Brain microvascular endothelial cell (primary cell): ENCODE data around the gene GOSR2.

ENCODE experiments used
- DNase-seq: peaks from one replicate; pipeline ENCODE4 v3.0.0-alpha.2; 2020
- H3K27ac ChIP-seq: fragments of 250-450 bp; sonication (Bioruptor Pico); 2 replicates; pipeline ENCODE4 v1.5.1; 2020; ENCODE audit warnings: mild to moderate bottlenecking, moderate library complexity
- H3K27me3 ChIP-seq: fragments of 250-450 bp; sonication (Bioruptor Pico); replicated peaks from 2 replicates; pipeline ENCODE4 v1.5.1; 2020; ENCODE audit warnings: mild to moderate bottlenecking
- H3K36me3 ChIP-seq: fragments of 250-450 bp; sonication (Bioruptor Pico); replicated peaks from 2 replicates; pipeline ENCODE4 v1.5.1; 2020; ENCODE audit warnings: mild to moderate bottlenecking
- H3K4me3 ChIP-seq: 2 replicates; pipeline ENCODE4 v1.5.1; 2011; ENCODE audit warnings: low read depth, mild to moderate bottlenecking, control low read depth, low read length, moderate library complexity
- CTCF ChIP-seq: IDR thresholded peaks from 2 replicates; pipeline ENCODE4 v1.5.1; 2011; ENCODE audit warnings: low read depth, mild to moderate bottlenecking, moderate library complexity, low read length, control low read depth, inconsistent platforms; ENCODE audit errors: missing control alignments
- in situ Hi-C: cut with HindIII; loops from 2 replicates; pipeline ENCODE4 v1.10.0; 2017; ENCODE audit warnings: low sequenced_read_pairs, low pct_ligation_motif_present

The GOSR2 gene

GRCh38 chr17:46935658-46936266, 12.8 kb downstream of the GOSR2 start:
- Histone ChIP-seq H3K27ac (peak overlapping the region; percentile 40), H3K4me3 (no peak overlapping the region), H3K27me3 (no peaks in the 10 kb centered on the region), H3K36me3 (peaks cover 81% of the 10 kb centered on the region)
- in situ Hi-C loops: no loop called here
- peak; percentile 28 for DNase-seq
- TF ChIP-seq CTCF: no peak

DNA sequence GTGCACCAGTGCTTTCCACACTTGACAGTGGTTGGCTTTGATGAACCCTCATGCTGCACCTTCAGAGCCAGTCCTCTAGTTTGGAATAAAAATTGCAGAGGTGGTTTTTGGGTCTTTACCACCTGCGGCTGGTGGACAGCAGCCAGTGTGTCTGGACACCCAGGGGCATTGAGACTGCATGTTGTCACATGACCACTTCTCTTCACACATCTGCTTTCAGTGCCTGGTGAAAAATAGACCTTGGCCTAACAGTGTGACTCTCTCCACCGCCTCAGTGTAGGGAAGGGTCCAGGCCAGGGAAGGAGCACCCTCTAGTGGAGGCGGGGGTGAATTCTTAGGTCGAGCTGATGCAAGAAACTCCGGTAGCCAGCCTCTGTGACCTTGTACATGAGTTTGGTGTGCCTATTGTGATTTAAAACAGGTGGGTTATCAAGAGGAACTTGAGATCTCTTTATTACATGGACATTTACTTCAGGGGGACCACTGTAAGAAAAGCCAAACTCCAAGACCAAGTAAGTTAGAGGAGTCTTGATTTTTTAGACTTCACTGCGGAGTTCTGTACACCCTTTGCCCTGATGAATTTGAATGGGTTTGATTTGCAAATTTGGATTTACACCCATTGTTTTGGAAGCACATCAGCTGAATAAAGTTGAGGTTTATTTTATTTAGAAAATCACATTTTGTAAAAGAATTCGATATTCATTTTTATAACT, 17.9 kb downstream of the GOSR2 start:
- Histone ChIP-seq H3K27ac (no peak overlapping the region), H3K27me3 (no peaks in the 10 kb centered on the region), H3K4me3 (no peak overlapping the region), H3K36me3 (peaks cover 41% of the 10 kb centered on the region)
- in situ Hi-C loops: no loop called here
- peak; percentile 97 for TF ChIP-seq CTCF
- DNase-seq: peak; percentile 71

DNA sequence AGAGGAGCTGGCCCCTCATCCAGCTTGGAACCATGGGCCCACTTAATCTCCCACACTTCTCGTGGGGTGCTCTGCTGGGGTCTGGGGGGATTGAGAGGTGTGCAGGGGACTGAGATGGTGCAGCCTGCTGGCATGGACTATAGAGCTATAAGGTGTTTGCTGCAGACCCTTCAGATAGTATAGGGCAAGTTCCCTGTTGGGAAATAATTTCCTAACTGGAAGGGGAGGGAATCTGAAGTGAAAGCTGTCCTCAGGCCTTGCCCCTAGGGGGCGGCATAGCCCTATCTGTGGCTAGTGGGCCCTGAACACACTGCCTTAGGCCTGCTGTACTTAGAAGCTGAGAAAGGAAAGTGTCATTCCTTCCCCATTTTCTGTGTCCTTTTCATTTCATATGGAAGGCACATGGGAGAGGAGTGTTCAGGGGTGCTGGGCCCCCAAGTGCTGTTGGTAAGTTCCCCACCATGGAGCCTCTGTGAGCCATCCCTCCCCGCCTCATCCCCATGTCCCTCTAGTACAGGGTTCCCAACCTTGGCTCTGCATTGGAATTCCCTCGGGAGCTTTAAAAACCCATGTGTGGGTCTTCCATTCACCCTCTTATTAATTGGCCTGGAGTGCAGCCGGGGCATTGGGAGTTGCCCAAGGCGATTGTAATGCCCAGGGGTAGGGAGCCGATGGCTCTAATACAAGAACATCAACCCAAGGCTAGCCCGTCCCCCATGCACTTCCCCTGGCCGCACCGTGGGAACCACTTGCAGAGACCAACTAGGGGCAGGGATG, 19.7 kb downstream of the GOSR2 start:
- in situ Hi-C loops: no loop called here
- DNase-seq: peak; percentile 66

DNA sequence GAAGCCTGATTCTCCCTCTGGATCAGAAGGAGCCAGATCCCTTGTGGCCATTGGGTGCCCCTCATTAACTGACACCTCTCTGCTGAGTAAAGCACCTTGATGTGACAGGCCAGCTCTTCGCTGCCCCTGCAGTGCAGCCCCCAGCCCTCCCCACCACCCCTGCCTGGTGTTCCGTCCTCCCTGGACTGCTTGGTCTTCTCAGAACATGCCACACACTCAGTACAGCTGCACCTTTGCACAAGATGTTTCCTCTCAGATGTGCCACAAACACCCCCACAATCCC, 20.2 kb downstream of the GOSR2 start:
- Histone ChIP-seq H3K4me3 (no peak overlapping the region), H3K27ac (no peak overlapping the region), H3K36me3 (peaks cover 28% of the 10 kb centered on the region), H3K27me3 (no peaks in the 10 kb centered on the region)
- no peak for DNase-seq
- no peak for TF ChIP-seq CTCF
- in situ Hi-C loops: no loop called here

More for the DNA sequence above, 19.7 kb downstream of the GOSR2 start:
- H3K27ac ChIP-seq: no peak overlapping the region
- peaks cover 28% of the 10 kb centered on the region for H3K36me3 ChIP-seq
- H3K27me3 ChIP-seq: no peaks in the 10 kb centered on the region
- peak; percentile 96 for TF ChIP-seq CTCF
- H3K4me3 ChIP-seq: no peak overlapping the region

DNA sequence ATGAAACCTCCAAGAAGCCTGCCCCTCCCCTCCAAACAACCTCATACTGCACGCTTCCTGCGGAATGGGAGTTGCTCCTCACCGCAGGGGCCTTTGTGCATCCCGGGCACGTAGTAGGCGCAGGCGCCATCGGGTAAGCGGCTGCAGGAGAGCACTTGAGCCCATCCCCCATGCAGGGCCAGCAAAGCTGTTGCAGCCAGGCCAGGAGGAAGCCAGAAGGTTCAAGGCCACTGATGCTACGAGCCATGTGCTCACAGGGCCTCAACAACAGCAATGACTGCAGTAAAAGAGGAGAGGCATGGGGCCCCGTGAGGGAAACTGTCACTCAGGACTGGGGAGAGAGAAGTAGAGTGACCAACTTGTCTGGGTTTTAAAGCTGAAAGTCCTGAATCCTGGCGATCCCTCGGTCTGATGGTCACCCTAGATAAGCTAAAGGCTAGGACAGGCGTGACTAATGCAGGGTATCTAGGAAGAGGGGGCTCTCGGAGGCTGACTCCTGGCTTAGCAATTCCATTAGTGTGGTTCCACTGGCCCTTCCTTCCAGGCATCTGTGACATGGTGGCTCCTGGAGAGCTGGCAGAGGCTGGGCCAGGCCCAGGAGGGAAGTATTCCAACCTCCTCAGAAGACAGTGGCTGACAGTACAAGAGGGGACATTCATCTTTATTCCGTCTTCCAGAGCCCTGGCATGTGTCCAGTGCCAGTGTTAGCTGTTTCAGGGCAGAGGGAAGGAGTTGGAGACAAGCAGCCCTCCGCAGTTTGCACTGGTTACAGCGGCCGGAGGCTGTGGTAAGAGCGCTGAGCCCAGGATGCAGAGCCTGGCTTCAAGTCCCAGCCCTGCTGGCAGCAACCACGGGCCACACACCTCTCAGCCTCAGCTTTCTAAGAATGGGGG, 20.8 kb downstream of the GOSR2 start:
- H3K4me3 ChIP-seq: no peak overlapping the region
- DNase-seq: peak; percentile 25
- no peak for TF ChIP-seq CTCF
- H3K27me3 ChIP-seq: no peaks in the 10 kb centered on the region
- H3K36me3 ChIP-seq: peaks cover 22% of the 10 kb centered on the region
- in situ Hi-C loops: no loop called here
- no peak overlapping the region for H3K27ac ChIP-seq
